NCI-H510A treated with DMSO at 0.1 percent for 48 hours (cell line): ENCODE results near the gene DHRS12.

ENCODE experiments used
- DNase-seq: peaks from one replicate; lab custom pipeline; 2025; lab: John Stamatoyannopoulos, UW

DHRS12 gene

GRCh38 chr13:51803422-51804294 is at the start of gene DHRS12:
Gene DHRS12 (minus strand): TSS chr13:51804163. CDS start chr13:51799659, 4,504 bp downstream.
- peak; percentile 61 for DNase-seq

- DNase-seq: no peak
Observed at GRCh38 chr13:51849145-51850101, 45.5 kb upstream of the DHRS12 start.

- DNase-seq: no peak
Observed at GRCh38 chr13:51848674-51849073, 44.7 kb upstream of the DHRS12 start.

GRCh38 chr13:51846756-51847155 is 42.8 kb upstream of the DHRS12 start:
- no peak for DNase-seq

- no peak for DNase-seq
Observed at GRCh38 chr13:51845574-51846318, 41.8 kb upstream of the DHRS12 start.

- DNase-seq: no peak
Observed at GRCh38 chr13:51844862-51845573, 41.1 kb upstream of the DHRS12 start, which contains the start of gene TMEM272. Gene TMEM272 (minus strand): TSS chr13:51845177. CDS start chr13:51838530, 6,647 bp downstream.

GRCh38 chr13:51843529-51843928 is 39.6 kb upstream of the DHRS12 start:
- no peak for DNase-seq

- no peak for DNase-seq
Observed at GRCh38 chr13:51841732-51842131, 37.8 kb upstream of the DHRS12 start.

GRCh38 chr13:51840917-51841316 is 37.0 kb upstream of the DHRS12 start:
- DNase-seq: no peak

GRCh38 chr13:51839711-51840540 is 36.0 kb upstream of the DHRS12 start:
- DNase-seq: no peak

- no peak for DNase-seq
Observed at GRCh38 chr13:51838240-51838846, 34.4 kb upstream of the DHRS12 start.

- no peak for DNase-seq
Observed at GRCh38 chr13:51837016-51837415, 33.1 kb upstream of the DHRS12 start.

GRCh38 chr13:51834581-51835171 is 30.7 kb upstream of the DHRS12 start:
- no peak for DNase-seq

GRCh38 chr13:51833980-51834379 is 30.0 kb upstream of the DHRS12 start:
- DNase-seq: no peak

- DNase-seq: no peak
Observed at GRCh38 chr13:51832471-51833152, 28.6 kb upstream of the DHRS12 start.

- no peak for DNase-seq
Observed at GRCh38 chr13:51831519-51831918, 27.6 kb upstream of the DHRS12 start.

GRCh38 chr13:51829568-51829899 is 25.6 kb upstream of the DHRS12 start:
- no peak for DNase-seq

- DNase-seq: no peak
Observed at GRCh38 chr13:51828730-51829567, 25.0 kb upstream of the DHRS12 start.
